Measurements from ENCODE around the gene SETDB1.

DNA sequence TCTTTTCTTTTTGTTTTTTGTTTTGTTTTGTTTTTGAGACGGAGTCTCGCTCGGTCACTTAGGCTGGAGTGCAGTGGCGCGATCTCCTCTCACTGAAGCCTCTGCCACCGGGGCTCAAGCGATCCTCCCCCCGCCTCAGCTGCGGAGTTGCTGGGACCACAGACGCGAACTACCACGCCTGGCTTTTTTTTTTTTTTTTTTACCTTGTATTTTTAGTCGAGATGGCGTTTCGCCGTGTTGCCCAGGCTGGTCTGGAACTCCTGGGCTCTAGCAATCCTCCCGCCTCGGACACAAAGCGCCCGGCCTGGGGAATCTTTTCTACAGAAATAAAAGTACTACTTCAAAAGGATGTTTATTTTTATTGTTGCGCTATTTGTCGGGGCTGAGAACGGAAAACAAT, 1.1 kb upstream of the SETDB1 start:
- TF ChIP-seq, protein P1, sequence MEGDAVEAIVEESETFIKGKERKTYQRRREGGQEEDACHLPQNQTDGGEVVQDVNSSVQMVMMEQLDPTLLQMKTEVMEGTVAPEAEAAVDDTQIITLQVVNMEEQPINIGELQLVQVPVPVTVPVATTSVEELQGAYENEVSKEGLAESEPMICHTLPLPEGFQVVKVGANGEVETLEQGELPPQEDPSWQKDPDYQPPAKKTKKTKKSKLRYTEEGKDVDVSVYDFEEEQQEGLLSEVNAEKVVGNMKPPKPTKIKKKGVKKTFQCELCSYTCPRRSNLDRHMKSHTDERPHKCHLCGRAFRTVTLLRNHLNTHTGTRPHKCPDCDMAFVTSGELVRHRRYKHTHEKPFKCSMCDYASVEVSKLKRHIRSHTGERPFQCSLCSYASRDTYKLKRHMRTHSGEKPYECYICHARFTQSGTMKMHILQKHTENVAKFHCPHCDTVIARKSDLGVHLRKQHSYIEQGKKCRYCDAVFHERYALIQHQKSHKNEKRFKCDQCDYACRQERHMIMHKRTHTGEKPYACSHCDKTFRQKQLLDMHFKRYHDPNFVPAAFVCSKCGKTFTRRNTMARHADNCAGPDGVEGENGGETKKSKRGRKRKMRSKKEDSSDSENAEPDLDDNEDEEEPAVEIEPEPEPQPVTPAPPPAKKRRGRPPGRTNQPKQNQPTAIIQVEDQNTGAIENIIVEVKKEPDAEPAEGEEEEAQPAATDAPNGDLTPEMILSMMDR (IDR thresholded peaks at IDR 0.05; ENCODE audit: poor library complexity, severe bottlenecking): no peak
- TF ChIP-seq EP300 (conservative IDR thresholded peaks at IDR 0.05; ENCODE audit: poor library complexity, severe bottlenecking) (no peak), EZH2 (IDR thresholded peaks at IDR 0.05; ENCODE audit: borderline replicate concordance, insufficient read depth, low read length, poor library complexity, severe bottlenecking) (no peak), SMC3 (conservative IDR thresholded peaks at IDR 0.05; ENCODE audit: poor library complexity) (no peak), MXI1 (conservative IDR thresholded peaks at IDR 0.05; ENCODE audit: poor library complexity, severe bottlenecking) (no peak), POLR2AphosphoS5 (IDR thresholded peaks at IDR 0.05) (no peak)
- TF ChIP-seq, protein P2, sequence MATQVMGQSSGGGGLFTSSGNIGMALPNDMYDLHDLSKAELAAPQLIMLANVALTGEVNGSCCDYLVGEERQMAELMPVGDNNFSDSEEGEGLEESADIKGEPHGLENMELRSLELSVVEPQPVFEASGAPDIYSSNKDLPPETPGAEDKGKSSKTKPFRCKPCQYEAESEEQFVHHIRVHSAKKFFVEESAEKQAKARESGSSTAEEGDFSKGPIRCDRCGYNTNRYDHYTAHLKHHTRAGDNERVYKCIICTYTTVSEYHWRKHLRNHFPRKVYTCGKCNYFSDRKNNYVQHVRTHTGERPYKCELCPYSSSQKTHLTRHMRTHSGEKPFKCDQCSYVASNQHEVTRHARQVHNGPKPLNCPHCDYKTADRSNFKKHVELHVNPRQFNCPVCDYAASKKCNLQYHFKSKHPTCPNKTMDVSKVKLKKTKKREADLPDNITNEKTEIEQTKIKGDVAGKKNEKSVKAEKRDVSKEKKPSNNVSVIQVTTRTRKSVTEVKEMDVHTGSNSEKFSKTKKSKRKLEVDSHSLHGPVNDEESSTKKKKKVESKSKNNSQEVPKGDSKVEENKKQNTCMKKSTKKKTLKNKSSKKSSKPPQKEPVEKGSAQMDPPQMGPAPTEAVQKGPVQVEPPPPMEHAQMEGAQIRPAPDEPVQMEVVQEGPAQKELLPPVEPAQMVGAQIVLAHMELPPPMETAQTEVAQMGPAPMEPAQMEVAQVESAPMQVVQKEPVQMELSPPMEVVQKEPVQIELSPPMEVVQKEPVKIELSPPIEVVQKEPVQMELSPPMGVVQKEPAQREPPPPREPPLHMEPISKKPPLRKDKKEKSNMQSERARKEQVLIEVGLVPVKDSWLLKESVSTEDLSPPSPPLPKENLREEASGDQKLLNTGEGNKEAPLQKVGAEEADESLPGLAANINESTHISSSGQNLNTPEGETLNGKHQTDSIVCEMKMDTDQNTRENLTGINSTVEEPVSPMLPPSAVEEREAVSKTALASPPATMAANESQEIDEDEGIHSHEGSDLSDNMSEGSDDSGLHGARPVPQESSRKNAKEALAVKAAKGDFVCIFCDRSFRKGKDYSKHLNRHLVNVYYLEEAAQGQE (IDR thresholded peaks at IDR 0.05; ENCODE audit: borderline replicate concordance): no peak

Measured in neural cell (in vitro differentiated cells).